Tibial nerve (tissue), 4 donors: Measurements from ENCODE around the gene TAS1R2.

Experiments
- CTCF ChIP-seq, 5 experiments: fragments of 200-600 bp in 3 of 5; fragments of 450-650 bp in 2 of 5; sonication (generic) in 3 of 5; IDR thresholded peaks; one replicate each; pipeline ENCODE4 v1.5.1; 2016 to 2019; ENCODE audit warnings: antibody characterized with exemption in 5 of 5, mild to moderate bottlenecking in 3 of 5, moderate library complexity in 2 of 5
- EP300 ChIP-seq, 2 donors: sonication (generic); formaldehyde crosslinking; IDR thresholded peaks; one replicate each; pipeline ENCODE4 v1.6.1; 2017; ENCODE audit warnings: antibody characterized with exemption in 2 of 2, mild to moderate bottlenecking in 1 of 2
- POLR2A ChIP-seq, 2 donors: fragments of 450-650 bp; IDR thresholded peaks; one replicate each; pipeline ENCODE4 v1.6.1; 2017; ENCODE audit warnings: antibody characterized with exemption in 2 of 2, mild to moderate bottlenecking in 2 of 2, moderate library complexity in 2 of 2

- TF ChIP-seq CTCF (IDR thresholded peaks at IDR 0.05) (no peak), EP300 (IDR thresholded peaks at IDR 0.05) (no peak), POLR2A (IDR thresholded peaks at IDR 0.05) (no peak)
Measured at GRCh38 chr1:18831656-18832055, 27.8 kb downstream of the TAS1R2 start.
